ENCODE measurements around the gene ENOX1.

GRCh38 chr13:43780666-43781065 is 6.1 kb downstream of the ENOX1 start:
- TF ChIP-seq MEIS1 (CRISPR knock-in tag; IDR thresholded peaks at IDR 0.05; ENCODE audit: borderline replicate concordance): no peak
- no peak for TF ChIP-seq CTCF (tag by site-specific recombination; IDR thresholded peaks at IDR 0.05)
- TF ChIP-seq SP3 (tag by site-specific recombination; IDR thresholded peaks at IDR 0.05): no peak
- no peak for TF ChIP-seq ZNF626 (tag by site-specific recombination; IDR thresholded peaks at IDR 0.05)
- no peak for TF ChIP-seq KLF10 (tag by site-specific recombination; IDR thresholded peaks at IDR 0.05)
- TF ChIP-seq ZNF555 (tag by site-specific recombination; conservative IDR thresholded peaks at IDR 0.05): no peak
- no peak for TF ChIP-seq ZNF138 (tag by site-specific recombination; IDR thresholded peaks at IDR 0.05; ENCODE audit: borderline replicate concordance)
- TF ChIP-seq ZSCAN23 (tag by site-specific recombination; IDR thresholded peaks at IDR 0.05): no peak
- no peak for TF ChIP-seq REST (tag by site-specific recombination; IDR thresholded peaks at IDR 0.05)

Measured in HEK293 (cell line).